ENCODE measurements around the gene WNT10A.
A peak's percentile ranks its signal among the peaks of the same experiment; 100 is the strongest.

The WNT10A gene

DNA sequence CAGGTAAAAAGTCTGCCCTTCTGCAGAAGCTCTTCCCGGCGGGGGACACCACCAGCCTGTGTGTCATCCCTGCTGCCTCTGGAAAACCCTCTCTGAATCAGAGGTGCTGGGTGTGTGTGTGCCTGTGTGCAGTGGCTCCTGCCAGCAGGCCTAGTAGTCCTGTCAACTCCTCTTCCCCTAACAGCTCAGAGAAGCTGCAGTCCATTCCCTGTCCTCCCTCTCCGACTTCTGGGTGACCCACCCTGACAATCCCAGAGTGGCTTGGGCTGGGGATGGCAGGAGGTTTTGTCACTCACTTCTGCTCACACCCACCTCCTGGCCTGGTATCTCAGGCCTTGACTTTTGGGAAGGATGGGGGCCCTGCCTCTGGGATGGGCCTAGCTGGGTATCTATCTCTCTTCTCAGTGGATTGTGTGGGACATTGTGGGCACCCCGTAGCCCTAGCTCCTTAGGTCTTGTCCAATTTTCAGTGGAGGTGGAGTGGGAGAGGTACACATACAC, 2.3 kb downstream of the WNT10A start:
- peaks cover 9% of the 10 kb centered on the region for H3K36me3 Mint-ChIP-seq (ENCODE audit: insufficient read depth)

DNA sequence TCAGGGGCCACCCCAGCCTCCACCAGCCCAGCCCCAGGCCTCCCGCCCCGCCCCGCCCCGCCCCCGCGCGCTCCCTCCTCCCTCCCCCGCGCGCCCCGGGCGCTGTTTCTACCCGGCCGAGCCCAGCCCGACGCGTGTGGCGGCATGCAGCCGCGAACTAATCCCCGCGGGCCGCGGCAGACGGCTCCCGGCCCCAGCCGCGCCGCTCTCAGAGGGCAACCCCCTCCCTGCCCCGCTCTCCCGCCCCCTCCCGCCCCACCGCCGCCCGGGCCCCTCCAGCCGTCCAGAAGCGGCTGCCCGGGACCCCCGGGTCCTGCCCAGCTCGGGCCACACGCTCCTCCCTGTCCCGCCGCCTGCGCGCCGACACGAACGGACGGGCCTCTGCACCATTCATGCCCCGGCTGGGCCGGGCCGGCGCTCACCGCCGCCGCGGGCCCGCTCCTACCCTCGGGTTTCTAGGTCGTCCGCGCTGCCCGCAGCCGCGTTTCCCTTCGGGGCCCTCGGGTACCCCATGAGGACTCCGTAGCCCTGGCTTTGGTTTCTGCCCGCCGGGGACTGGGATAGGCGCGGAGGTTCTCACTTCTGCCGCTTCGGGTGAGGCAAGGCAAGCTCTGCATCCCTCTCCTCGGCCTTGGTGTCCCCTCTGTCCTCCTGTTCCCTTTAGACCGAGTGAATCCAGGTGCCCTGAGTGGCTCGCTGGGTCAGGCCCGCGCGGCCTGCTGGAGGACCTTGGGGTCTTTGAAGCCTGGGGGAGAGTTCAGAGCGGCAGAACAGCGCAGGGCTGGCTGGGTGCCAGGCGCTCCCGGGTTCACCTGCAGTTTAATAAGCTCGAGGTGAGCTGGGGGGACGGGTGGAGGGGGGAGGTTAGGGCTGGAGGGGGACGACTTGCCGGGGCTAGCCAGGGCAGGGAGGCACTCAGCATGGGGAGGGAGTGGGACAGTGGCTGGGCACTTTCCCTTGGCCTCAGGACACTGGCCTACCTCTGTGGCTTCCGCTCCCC, 3.1 kb downstream of the WNT10A start:
- DNase-seq (ENCODE audit: low spot score in 2 of 2) (no peak), ATAC-seq (replicated peaks; ENCODE audit: extremely low read depth, poor library complexity, severe bottlenecking) (no peak)
- no peaks in the 10 kb centered on the region for H3K9me3 Mint-ChIP-seq
- H3K36me3 Mint-ChIP-seq (ENCODE audit: insufficient read depth) = peaks cover 9% of the 10 kb centered on the region
- H3K27me3 Mint-ChIP-seq = peaks cover 13% of the 10 kb centered on the region
- H3K4me1 Mint-ChIP-seq = peaks cover 40% of the 10 kb centered on the region
- H3K27ac Mint-ChIP-seq (ENCODE audit: low read depth) = no peak overlapping the region
- H3K4me3 Mint-ChIP-seq = peak overlapping the region; percentile 21

More for the DNA sequence above, 2.3 kb downstream of the WNT10A start:
- no peak for ATAC-seq (replicated peaks; ENCODE audit: extremely low read depth, poor library complexity, severe bottlenecking)
- H3K27ac Mint-ChIP-seq (ENCODE audit: low read depth) = no peak overlapping the region
- peak overlapping the region; percentile 68 for H3K4me3 Mint-ChIP-seq
- H3K27me3 Mint-ChIP-seq = peaks cover 13% of the 10 kb centered on the region
- no peaks in the 10 kb centered on the region for H3K9me3 Mint-ChIP-seq
- peaks cover 40% of the 10 kb centered on the region for H3K4me1 Mint-ChIP-seq
- DNase-seq (ENCODE audit: low spot score in 2 of 2) = no peak

DNA sequence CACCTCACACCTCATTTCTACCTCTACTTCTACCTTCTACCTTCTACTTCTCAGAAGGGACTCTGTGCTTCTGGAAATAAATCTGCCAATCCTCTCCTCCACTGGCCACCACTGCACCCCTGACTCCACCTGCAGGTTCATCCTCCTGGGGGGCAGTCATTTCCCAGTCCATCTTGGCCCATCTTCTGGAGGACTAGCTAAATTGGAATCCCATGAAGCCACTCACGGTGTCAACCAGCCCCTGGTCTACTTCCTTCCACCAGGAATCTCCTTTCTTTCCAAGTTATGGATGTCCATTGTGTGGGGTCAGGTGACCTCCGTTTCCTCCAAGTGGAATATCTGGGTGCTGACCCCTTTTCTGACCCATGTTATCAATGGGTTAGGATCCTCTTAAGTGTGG, 3.9 kb downstream of the WNT10A start:
- H3K36me3 Mint-ChIP-seq (ENCODE audit: insufficient read depth) = peaks cover 4% of the 10 kb centered on the region
- no peak overlapping the region for H3K27ac Mint-ChIP-seq (ENCODE audit: low read depth)
- H3K9me3 Mint-ChIP-seq = no peaks in the 10 kb centered on the region
- peaks cover 13% of the 10 kb centered on the region for H3K27me3 Mint-ChIP-seq
- H3K4me1 Mint-ChIP-seq = peaks cover 35% of the 10 kb centered on the region
- ATAC-seq (replicated peaks; ENCODE audit: extremely low read depth, poor library complexity, severe bottlenecking) = no peak
- peak overlapping the region; percentile 21 for H3K4me3 Mint-ChIP-seq
- DNase-seq (ENCODE audit: low spot score in 2 of 2) = no peak

DNA sequence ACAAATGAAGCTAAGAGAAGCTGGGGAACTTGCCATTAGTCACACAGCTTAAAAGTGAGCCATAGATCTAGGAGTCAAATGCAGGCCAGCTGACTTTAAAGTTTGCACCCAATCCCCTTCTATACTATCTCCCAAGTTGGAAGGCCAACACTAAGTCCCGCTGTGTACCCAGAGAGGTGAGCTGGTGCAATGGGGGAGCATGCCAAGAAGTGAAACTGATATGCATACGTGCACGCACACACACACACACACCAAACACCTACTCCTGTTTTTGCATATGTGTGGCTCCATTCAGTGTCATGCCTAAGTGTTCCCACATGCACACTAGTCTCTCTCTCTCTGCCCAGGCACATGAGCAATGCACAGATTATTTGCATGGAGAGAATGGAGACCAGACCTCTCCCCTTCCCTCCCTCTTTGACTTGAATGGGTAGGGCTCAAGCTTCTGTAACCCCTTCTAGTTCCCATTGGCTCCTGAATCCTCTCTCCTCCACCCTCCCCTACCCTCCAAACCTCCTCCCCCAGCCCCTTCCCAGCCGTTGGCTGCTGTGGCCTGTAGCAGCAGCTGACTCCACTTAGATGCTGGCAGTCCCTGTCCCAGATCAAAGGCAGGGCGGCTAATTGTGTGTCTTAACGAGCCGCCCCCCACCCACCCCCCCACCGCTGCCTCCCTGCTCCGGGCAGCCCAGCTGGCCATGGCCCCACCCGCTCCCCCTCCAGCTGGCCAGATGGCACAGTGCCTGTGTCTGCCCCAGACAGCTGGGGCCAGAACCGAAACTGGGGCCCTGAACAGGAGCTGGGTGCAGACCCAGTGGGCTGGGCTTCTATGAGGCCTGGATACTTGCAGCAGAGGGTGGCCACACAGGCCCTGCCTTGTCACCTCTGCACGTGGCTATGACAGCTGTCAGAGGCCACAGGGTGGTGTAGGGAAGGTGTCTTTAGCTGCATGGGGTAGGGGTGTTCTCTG, 5.6 kb downstream of the WNT10A start:
- no peaks in the 10 kb centered on the region for H3K9me3 Mint-ChIP-seq
- peak overlapping the region; percentile 41 for H3K27ac Mint-ChIP-seq (ENCODE audit: low read depth)
- no peak for ATAC-seq (replicated peaks; ENCODE audit: extremely low read depth, poor library complexity, severe bottlenecking)
- H3K36me3 Mint-ChIP-seq (ENCODE audit: insufficient read depth) = no peaks in the 10 kb centered on the region
- H3K4me1 Mint-ChIP-seq = peaks cover 27% of the 10 kb centered on the region
- no peak for DNase-seq (ENCODE audit: low spot score in 2 of 2)
- no peak overlapping the region for H3K4me3 Mint-ChIP-seq
- H3K27me3 Mint-ChIP-seq = peaks cover 13% of the 10 kb centered on the region

DNA sequence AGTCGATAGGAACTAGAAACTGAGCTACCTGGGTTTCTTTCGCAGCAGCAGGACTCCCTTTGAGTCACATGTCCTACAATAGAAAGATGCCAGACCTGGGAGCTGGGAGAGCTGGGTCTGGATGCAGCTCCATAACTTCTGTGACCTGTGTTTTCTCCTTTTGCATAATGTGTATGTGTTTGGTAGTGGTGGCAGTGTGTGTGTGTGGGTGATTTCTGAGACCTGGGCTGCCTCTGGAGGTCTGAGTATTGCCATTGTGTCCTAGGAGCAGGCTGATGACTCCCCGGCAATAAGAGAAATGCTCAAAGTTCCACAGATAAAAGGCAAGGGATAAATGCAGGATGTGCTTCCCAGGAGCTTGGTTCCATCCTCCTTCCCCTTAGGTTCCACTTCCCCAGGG, 6.4 kb downstream of the WNT10A start:
- DNase-seq (ENCODE audit: low spot score in 2 of 2) (no peak), ATAC-seq (replicated peaks; ENCODE audit: extremely low read depth, poor library complexity, severe bottlenecking) (no peak)
- peaks cover 7% of the 10 kb centered on the region for H3K36me3 Mint-ChIP-seq (ENCODE audit: insufficient read depth)
- peaks cover 13% of the 10 kb centered on the region for H3K27me3 Mint-ChIP-seq
- no peak overlapping the region for H3K4me3 Mint-ChIP-seq
- H3K27ac Mint-ChIP-seq (ENCODE audit: low read depth) = no peak overlapping the region
- peaks cover 29% of the 10 kb centered on the region for H3K4me1 Mint-ChIP-seq
- H3K9me3 Mint-ChIP-seq = no peaks in the 10 kb centered on the region

DNA sequence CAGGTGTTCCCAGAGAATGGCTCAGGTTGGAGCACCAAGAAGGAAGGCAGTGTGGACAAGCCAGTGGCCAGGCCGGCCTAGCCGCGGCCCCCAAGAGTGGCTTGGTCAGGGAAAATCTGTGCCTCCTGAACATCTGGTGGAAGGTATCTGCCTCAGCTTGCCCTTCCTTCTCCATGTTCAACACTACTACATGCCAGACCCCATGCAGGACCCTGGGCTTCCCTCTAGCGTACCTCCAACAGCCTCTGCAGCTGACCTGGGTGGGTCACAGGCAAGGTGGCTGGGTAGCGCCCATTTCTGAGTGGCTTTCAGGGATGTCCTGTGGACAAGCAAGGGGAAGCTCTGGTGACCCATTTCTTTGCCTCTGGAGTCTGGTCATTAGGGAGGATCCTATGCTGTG, 7.7 kb downstream of the WNT10A start:
- Mint-ChIP-seq H3K9me3 (no peaks in the 10 kb centered on the region), H3K36me3 (ENCODE audit: insufficient read depth) (peaks cover 17% of the 10 kb centered on the region), H3K4me1 (peaks cover 28% of the 10 kb centered on the region), H3K27me3 (peaks cover 13% of the 10 kb centered on the region), H3K4me3 (no peak overlapping the region), H3K27ac (ENCODE audit: low read depth) (peak overlapping the region; percentile 47)
- ATAC-seq (replicated peaks; ENCODE audit: extremely low read depth, poor library complexity, severe bottlenecking) (no peak), DNase-seq (ENCODE audit: low spot score in 2 of 2) (no peak)

DNA sequence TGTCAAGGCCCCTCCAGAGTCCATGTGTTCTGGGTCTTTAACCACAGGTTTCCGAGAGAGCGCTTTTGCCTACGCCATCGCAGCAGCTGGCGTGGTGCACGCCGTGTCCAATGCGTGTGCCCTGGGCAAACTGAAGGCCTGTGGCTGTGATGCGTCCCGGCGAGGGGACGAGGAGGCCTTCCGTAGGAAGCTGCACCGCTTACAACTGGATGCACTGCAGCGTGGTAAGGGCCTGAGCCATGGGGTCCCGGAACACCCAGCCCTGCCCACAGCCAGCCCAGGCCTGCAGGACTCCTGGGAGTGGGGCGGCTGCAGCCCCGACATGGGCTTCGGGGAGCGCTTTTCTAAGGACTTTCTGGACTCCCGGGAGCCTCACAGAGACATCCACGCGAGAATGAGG, 9.3 kb downstream of the WNT10A start:
- no peak overlapping the region for H3K4me3 Mint-ChIP-seq
- H3K27ac Mint-ChIP-seq (ENCODE audit: low read depth) = no peak overlapping the region
- peaks cover 35% of the 10 kb centered on the region for H3K4me1 Mint-ChIP-seq
- H3K9me3 Mint-ChIP-seq = no peaks in the 10 kb centered on the region
- peaks cover 27% of the 10 kb centered on the region for H3K36me3 Mint-ChIP-seq (ENCODE audit: insufficient read depth)
- DNase-seq (ENCODE audit: low spot score in 2 of 2) (no peak), ATAC-seq (replicated peaks; ENCODE audit: extremely low read depth, poor library complexity, severe bottlenecking) (no peak)
- H3K27me3 Mint-ChIP-seq = peaks cover 4% of the 10 kb centered on the region

DNA sequence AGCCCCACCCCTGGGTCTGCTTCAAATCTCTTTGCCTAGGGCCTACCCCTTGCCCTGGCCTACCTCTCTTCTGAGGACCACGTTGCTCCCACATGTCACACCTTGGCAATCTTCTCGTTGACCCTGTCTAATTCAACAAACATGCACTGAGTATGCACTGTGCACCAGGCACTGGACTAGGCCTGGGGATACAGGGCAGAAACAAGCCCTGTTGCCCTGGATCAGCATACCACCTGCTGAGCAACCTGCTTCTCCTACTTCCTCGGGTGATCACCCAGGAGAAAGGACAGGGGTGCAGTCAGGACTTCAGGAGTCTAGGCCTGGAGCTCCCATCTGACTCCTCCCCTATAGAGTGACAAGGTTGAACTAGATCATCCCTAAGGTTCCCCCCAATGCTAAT, 9.7 kb downstream of the WNT10A start:
- Mint-ChIP-seq H3K36me3 (ENCODE audit: insufficient read depth) (peaks cover 27% of the 10 kb centered on the region), H3K4me1 (peaks cover 35% of the 10 kb centered on the region), H3K27ac (ENCODE audit: low read depth) (peak overlapping the region; percentile 91), H3K27me3 (no peaks in the 10 kb centered on the region), H3K4me3 (no peak overlapping the region), H3K9me3 (no peaks in the 10 kb centered on the region)
- DNase-seq (ENCODE audit: low spot score in 2 of 2) = no peak
- ATAC-seq (replicated peaks; ENCODE audit: extremely low read depth, poor library complexity, severe bottlenecking) = no peak

DNA sequence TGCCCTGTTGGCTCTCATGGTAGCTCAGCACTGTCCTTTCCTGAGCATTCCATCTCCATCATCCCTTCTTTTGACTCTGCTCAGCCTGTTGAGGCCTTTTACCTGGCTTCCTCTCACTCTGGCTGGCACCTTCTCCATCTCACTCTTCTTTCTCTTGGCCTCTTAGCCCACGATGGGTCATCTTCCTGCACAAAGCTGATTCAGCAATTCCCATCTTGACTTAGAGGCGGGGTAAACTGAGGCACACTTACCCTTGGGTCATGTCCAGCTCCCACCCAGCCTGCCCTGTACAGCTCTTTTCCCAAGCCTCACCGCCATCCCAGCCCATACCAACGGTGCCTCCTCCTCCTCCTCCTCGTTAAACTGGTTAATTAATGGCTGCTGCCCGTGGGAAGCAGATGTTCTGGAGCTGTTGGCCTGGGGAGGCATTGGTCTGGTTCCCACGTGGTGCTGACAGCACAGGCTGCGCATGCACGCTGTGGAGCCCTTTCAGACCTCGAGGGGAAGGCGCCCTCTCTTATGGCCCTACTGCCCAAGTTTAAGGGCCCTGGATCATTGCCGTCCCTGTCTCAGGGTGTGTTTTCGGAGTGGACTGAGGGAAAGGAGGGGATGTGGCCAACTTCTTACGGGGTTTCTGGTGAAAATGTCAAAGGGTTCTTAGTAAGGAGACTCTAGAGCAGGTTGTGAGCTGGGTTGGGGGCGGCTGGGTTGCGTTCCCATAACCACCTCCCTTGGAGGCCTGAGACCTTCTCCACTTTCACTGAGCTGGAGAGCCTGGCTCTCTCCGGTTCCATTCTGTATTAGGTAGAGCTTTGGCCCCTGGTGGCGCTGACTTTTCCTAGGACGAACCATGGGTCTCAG, 10.9 kb downstream of the WNT10A start:
- H3K9me3 Mint-ChIP-seq = no peaks in the 10 kb centered on the region
- DNase-seq (ENCODE audit: low spot score in 2 of 2) (no peak), ATAC-seq (replicated peaks; ENCODE audit: extremely low read depth, poor library complexity, severe bottlenecking) (no peak)
- peak overlapping the region; percentile 91 for H3K27ac Mint-ChIP-seq (ENCODE audit: low read depth)
- peak overlapping the region; percentile 68 for H3K4me3 Mint-ChIP-seq
- no peaks in the 10 kb centered on the region for H3K27me3 Mint-ChIP-seq
- peaks cover 36% of the 10 kb centered on the region for H3K36me3 Mint-ChIP-seq (ENCODE audit: insufficient read depth)
- H3K4me1 Mint-ChIP-seq = peaks cover 46% of the 10 kb centered on the region

DNA sequence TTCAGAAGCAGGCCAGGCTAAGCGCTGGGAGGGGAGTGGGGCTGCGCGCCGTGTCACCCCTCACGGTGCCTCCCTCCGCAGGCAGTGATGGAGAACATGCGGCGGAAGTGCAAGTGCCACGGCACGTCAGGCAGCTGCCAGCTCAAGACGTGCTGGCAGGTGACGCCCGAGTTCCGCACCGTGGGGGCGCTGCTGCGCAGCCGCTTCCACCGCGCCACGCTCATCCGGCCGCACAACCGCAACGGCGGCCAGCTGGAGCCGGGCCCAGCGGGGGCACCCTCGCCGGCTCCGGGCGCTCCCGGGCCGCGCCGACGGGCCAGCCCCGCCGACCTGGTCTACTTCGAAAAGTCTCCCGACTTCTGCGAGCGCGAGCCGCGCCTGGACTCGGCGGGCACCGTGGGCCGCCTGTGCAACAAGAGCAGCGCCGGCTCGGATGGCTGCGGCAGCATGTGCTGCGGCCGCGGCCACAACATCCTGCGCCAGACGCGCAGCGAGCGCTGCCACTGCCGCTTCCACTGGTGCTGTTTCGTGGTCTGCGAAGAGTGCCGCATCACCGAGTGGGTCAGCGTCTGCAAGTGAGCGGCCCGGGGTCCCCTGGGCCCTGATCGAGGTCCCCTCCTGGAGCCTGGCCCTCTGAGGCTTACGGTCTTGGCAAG, 12.2 kb downstream of the WNT10A start:
- H3K4me1 Mint-ChIP-seq = peaks cover 50% of the 10 kb centered on the region
- H3K4me3 Mint-ChIP-seq = peak overlapping the region; percentile 68
- H3K27ac Mint-ChIP-seq (ENCODE audit: low read depth) = peak overlapping the region; percentile 91
- H3K36me3 Mint-ChIP-seq (ENCODE audit: insufficient read depth) = peaks cover 43% of the 10 kb centered on the region
- ATAC-seq (replicated peaks; ENCODE audit: extremely low read depth, poor library complexity, severe bottlenecking) (peak; percentile 66), DNase-seq (ENCODE audit: low spot score in 2 of 2) (peak; percentile 83 to 85)
- H3K9me3 Mint-ChIP-seq = no peaks in the 10 kb centered on the region
- H3K27me3 Mint-ChIP-seq = no peaks in the 10 kb centered on the region

DNA sequence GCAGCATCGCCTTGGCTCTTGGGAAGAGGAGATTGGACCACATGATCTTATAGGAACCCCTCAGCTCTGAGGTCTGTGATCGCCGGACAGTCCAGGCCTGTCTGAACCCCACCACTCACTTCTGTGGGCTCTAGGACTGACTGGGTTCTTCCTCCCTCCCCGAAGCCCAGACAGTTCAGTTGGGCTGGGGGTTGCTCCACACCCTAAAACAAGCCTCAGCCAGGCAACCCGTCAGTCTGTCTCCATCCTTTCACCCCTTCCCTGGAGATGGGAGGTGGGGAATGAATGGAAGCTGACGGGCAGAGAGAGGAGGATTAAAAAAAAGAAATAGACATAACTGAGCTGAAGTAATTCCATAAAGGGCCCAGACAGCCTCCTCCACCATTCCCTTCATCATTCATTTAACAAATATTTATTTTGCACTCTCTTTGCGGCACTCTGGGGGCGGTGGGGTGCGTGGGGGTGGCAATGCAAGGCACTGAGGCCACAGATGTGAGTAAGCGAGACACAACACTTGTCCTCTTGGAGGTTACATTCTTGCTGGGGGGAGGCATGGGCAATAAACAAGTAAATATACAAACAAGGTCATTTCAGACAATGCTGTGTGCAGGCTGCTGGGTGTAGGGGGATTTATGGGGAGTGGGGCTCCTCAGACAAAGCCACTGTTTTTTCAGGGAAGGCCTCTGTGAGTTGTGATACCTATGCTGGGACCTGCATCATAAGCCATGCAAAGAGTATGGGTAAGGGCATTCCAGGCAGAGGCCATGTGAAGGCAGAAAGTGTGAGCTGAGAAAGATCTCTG, 12.9 kb downstream of the WNT10A start:
- Mint-ChIP-seq H3K4me3 (peak overlapping the region; percentile 68), H3K4me1 (peaks cover 57% of the 10 kb centered on the region), H3K9me3 (no peaks in the 10 kb centered on the region), H3K36me3 (ENCODE audit: insufficient read depth) (peaks cover 48% of the 10 kb centered on the region), H3K27ac (ENCODE audit: low read depth) (peak overlapping the region; percentile 91), H3K27me3 (peaks cover 7% of the 10 kb centered on the region)
- DNase-seq (ENCODE audit: low spot score in 2 of 2) (no peak), ATAC-seq (replicated peaks; ENCODE audit: extremely low read depth, poor library complexity, severe bottlenecking) (no peak)
